Liver (tissue), 9 donors: Measurements from ENCODE around the gene HMGCL. TPM values are rescaled to one million over a fixed set of nuclear protein-coding genes. Genes with fewer than 3 reads are reported as not detected.
"Not testable (repeated sequence)": the region's sequence is repeated elsewhere in the genome, so short reads cannot be mapped to it uniquely, and the experiment has no call there.

Experiments
- DNase-seq: peaks from one replicate; pipeline ENCODE4 v3.0.0-alpha.2; 2017; ENCODE audit warnings: low spot score
- H3K27ac ChIP-seq, 2 donors: one replicate each; pipeline ENCODE4 v1.7.0; 2013; ENCODE audit warnings: inconsistent platforms in 2 of 2, low read length in 2 of 2, control low read depth in 1 of 2, low read depth in 1 of 2, mild to moderate bottlenecking in 1 of 2
- H3K27me3 ChIP-seq, 4 donors: one replicate each; pipeline versions ENCODE4 v1.6.1 to v1.7.0; 2013; ENCODE audit warnings: low read length in 3 of 4, inconsistent platforms in 1 of 4, mild to moderate bottlenecking in 1 of 4, moderate library complexity in 1 of 4; ENCODE audit not compliant: control insufficient read depth in 4 of 4, insufficient read depth in 4 of 4
- H3K36me3 ChIP-seq, 4 donors: one replicate each; pipeline versions ENCODE4 v1.6.1 to v1.7.0; 2013; ENCODE audit warnings: low read length in 3 of 4, mild to moderate bottlenecking in 3 of 4, low read depth in 1 of 4, moderate library complexity in 1 of 4; ENCODE audit not compliant: control insufficient read depth in 4 of 4, insufficient read depth in 3 of 4
- H3K4me1 ChIP-seq, 4 donors: one replicate each; pipeline versions ENCODE4 v1.6.1 to v1.7.0; 2013; ENCODE audit warnings: low read length in 3 of 4, mild to moderate bottlenecking in 3 of 4, moderate library complexity in 1 of 4; ENCODE audit not compliant: control insufficient read depth in 4 of 4, insufficient read depth in 4 of 4
- H3K4me3 ChIP-seq, 3 donors: one replicate each; pipeline versions ENCODE4 v1.6.1 to v1.7.0; 2013; ENCODE audit warnings: low read length in 3 of 3, control low read depth in 1 of 3, low read depth in 1 of 3, mild to moderate bottlenecking in 1 of 3
- H3K9ac ChIP-seq, 2 donors: one replicate each; pipeline ENCODE4 v1.7.0; 2013; ENCODE audit warnings: low read length in 2 of 2, mild to moderate bottlenecking in 2 of 2, moderate library complexity in 2 of 2, control low read depth in 1 of 2, low read depth in 1 of 2
- H3K9me3 ChIP-seq, 4 donors: one replicate each; pipeline versions ENCODE4 v1.6.1 to v1.7.0; 2013; ENCODE audit warnings: low read length in 3 of 4; ENCODE audit not compliant: control insufficient read depth in 4 of 4
- FOXA1 ChIP-seq: IDR thresholded peaks from 2 replicates; pipeline ENCODE4 v1.6.1; 2016; ENCODE audit warnings: antibody characterized with exemption
- HNF4A ChIP-seq, 2 donors: conservative IDR thresholded peaks; 2 replicates each; pipeline ENCODE4 v1.6.1; 2016; ENCODE audit warnings: antibody characterized with exemption in 2 of 2, mild to moderate bottlenecking in 2 of 2
- HNF4G ChIP-seq: IDR thresholded peaks from 2 replicates; pipeline ENCODE4 v1.6.1; 2016; ENCODE audit warnings: antibody characterized with exemption
- JUND ChIP-seq, 2 donors: IDR thresholded peaks; 2 replicates each; pipeline ENCODE4 v1.6.1; 2016; ENCODE audit warnings: antibody characterized with exemption in 2 of 2
- NR2F2 ChIP-seq: IDR thresholded peaks from 2 replicates; pipeline ENCODE4 v1.6.1; 2016; ENCODE audit warnings: antibody characterized with exemption
- REST ChIP-seq: IDR thresholded peaks from 2 replicates; pipeline ENCODE4 v1.6.1; 2016; ENCODE audit warnings: antibody characterized with exemption, mild to moderate bottlenecking
- RXRA ChIP-seq, 2 donors: IDR thresholded peaks; 2 replicates each; pipeline ENCODE4 v1.6.1; 2017 to 2018; ENCODE audit warnings: antibody characterized with exemption in 2 of 2, mild to moderate bottlenecking in 1 of 2
- SP1 ChIP-seq: IDR thresholded peaks from 2 replicates; pipeline ENCODE4 v1.6.1; 2018; ENCODE audit warnings: antibody characterized with exemption, mild to moderate bottlenecking
- YY1 ChIP-seq: IDR thresholded peaks from 2 replicates; pipeline ENCODE4 v1.6.1; 2016; ENCODE audit warnings: antibody characterized with exemption, mild to moderate bottlenecking
- ZBTB33 ChIP-seq: IDR thresholded peaks from 2 replicates; pipeline ENCODE4 v1.6.1; 2016; ENCODE audit warnings: antibody characterized with exemption
- WGBS: extraction: QIAGEN DNeasy Blood & Tissue Kit; methylation state at CpG from one replicate; pipeline ENCODE4 v1.1.7; 2013; 5-methylcytosine and 5-hydroxymethylcytosine counted together
- polyA plus RNA-seq, 2 donors: library from polyadenylated mRNA; stranded (reverse) in 1 of 2; unstranded in 1 of 2; fragments of 200-250 nt in 1 of 2; fragments of >200 nt in 1 of 2; fragmentation: Nextera tagmentation in 1 of 2; extraction: Ambion mirVana in 1 of 2; gene quantifications; one replicate each; pipeline versions ENCODE4 v1.2.1 to v1.2.3, GENCODE V29; 2013 to 2015
- total RNA-seq, 2 donors: library from RNA; depleted of rRNA; stranded (reverse); fragments of >200 nt; gene quantifications; one replicate each; pipeline ENCODE4 v1.2.3, GENCODE V29; 2014
- TF ChIP-seq, protein P1 (sequence below): IDR thresholded peaks from 2 replicates; pipeline ENCODE4 v1.6.1; 2016; ENCODE audit warnings: antibody characterized with exemption
- donor health status: healthy.
- donor health status: healthy.
- donor health status: healthy.
- donor health status: healthy.
- donor health status: healthy.

HMGCL gene
- total and polyA plus RNA-seq, 4 donors, result 68.2 to 198 (median 149) TPM

GRCh38 chr1:23837908-23838307 is 12.7 kb upstream of the HMGCL start (continued):
- no peak for TF ChIP-seq REST

DNA sequence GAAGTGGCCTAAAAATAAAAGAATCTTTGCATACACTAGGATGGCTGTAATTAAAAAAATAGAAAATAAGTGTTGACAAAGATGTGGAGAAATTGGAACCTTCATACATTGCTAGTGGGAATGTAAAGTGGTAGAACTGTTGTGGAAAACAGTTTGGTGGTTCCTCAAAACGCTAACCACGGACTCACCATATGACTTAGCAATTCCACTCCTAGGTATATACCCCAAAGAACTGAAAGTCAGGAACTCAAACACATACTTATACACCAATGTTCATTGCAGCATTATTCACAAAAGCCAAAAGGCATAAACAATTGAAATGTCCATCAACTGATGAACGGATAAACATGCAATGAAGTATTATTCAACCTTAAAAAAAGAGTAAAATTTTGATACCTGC is 10.8 kb upstream of the HMGCL start:
- no peaks in the 10 kb centered on the region for H3K27me3 ChIP-seq
- H3K4me1 ChIP-seq, result peaks cover 1 to 8% (median 7%) of the 10 kb centered on the region in 4 donors
- H3K4me3 ChIP-seq, result no peak overlapping the region
- TF ChIP-seq YY1 (no peak), FOXA1 (no peak), JUND (IDR thresholded peaks at IDR 0.05) (no peak), HNF4A (conservative IDR thresholded peaks at IDR 0.05) (no peak), RXRA (IDR thresholded peaks at IDR 0.05) (no peak), ZBTB33 (no peak), NR2F2 (no peak), REST (no peak), HNF4G (no peak), SP1 (no peak)
- TF ChIP-seq, protein P1, sequence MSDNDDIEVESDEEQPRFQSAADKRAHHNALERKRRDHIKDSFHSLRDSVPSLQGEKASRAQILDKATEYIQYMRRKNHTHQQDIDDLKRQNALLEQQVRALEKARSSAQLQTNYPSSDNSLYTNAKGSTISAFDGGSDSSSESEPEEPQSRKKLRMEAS, result no peak
- H3K27ac ChIP-seq, result no peak overlapping the region
- H3K9me3 ChIP-seq, result no peaks in the 10 kb centered on the region
- H3K9ac ChIP-seq, result no peak overlapping the region
- 82% methylated on average over 3 of the region's 3 CpGs for WGBS
- DNase-seq, result no peak
- H3K36me3 ChIP-seq, result no peaks in the 10 kb centered on the region

- H3K27me3 ChIP-seq, H3K9ac ChIP-seq, H3K4me3 ChIP-seq, H3K27ac ChIP-seq, H3K36me3 ChIP-seq, H3K9me3 ChIP-seq, DNase-seq: not testable (repeated sequence)
- 76% methylated on average over 6 of the region's 6 CpGs for WGBS
- peaks cover 3 to 14% (median 8%) of the 10 kb centered on the region in 4 donors for H3K4me1 ChIP-seq
These were observed 8.9 kb upstream of the HMGCL start for GRCh38 chr1:23834156-23834555.
